CD4-positive, alpha-beta T cell treated with Interferon gamma for 1 hour (primary cell): ENCODE data around the gene KCNMB1.

Experiments
- DNase-seq: peaks from one replicate; pipeline ENCODE4 v3.0.0-alpha.2; 2020

Gene KCNMB1

GRCh38 chr5:170338291-170338690 lies 50.9 kb downstream of the KCNMB1 start:
- no peak for DNase-seq

- DNase-seq = no peak
These were observed 52.0 kb downstream of the KCNMB1 start for GRCh38 chr5:170337045-170337733.

- no peak for DNase-seq
These were observed 53.1 kb downstream of the KCNMB1 start for GRCh38 chr5:170336065-170336464.

- no peak for DNase-seq
These were observed 54.5 kb downstream of the KCNMB1 start for GRCh38 chr5:170334626-170335025.

GRCh38 chr5:170333161-170333910 lies 55.8 kb downstream of the KCNMB1 start:
- DNase-seq = peak; percentile 73

GRCh38 chr5:170332058-170332457 lies 57.1 kb downstream of the KCNMB1 start:
- no peak for DNase-seq

- no peak for DNase-seq
These were observed 58.6 kb downstream of the KCNMB1 start for GRCh38 chr5:170330568-170331054.

- DNase-seq = no peak
These were observed 59.6 kb downstream of the KCNMB1 start for GRCh38 chr5:170329524-170329923.

- DNase-seq = no peak
These were observed 61.3 kb downstream of the KCNMB1 start for GRCh38 chr5:170327829-170328228.

GRCh38 chr5:170327168-170327567 lies 62.0 kb downstream of the KCNMB1 start:
- DNase-seq = no peak
